SKM-1 treated with dmso at 0.1 percent for 144 hours (cell line): ENCODE measurements around the gene TAOK1.

Experiments used
- DNase-seq: peaks from one replicate; lab custom pipeline; 2025; ENCODE audit not compliant: unreplicated experiment; lab: John Stamatoyannopoulos, UW

The TAOK1 gene

GRCh38 chr17:29378500-29378899 is 11.7 kb upstream of the TAOK1 start:
- peak; percentile 37 for DNase-seq

DNA sequence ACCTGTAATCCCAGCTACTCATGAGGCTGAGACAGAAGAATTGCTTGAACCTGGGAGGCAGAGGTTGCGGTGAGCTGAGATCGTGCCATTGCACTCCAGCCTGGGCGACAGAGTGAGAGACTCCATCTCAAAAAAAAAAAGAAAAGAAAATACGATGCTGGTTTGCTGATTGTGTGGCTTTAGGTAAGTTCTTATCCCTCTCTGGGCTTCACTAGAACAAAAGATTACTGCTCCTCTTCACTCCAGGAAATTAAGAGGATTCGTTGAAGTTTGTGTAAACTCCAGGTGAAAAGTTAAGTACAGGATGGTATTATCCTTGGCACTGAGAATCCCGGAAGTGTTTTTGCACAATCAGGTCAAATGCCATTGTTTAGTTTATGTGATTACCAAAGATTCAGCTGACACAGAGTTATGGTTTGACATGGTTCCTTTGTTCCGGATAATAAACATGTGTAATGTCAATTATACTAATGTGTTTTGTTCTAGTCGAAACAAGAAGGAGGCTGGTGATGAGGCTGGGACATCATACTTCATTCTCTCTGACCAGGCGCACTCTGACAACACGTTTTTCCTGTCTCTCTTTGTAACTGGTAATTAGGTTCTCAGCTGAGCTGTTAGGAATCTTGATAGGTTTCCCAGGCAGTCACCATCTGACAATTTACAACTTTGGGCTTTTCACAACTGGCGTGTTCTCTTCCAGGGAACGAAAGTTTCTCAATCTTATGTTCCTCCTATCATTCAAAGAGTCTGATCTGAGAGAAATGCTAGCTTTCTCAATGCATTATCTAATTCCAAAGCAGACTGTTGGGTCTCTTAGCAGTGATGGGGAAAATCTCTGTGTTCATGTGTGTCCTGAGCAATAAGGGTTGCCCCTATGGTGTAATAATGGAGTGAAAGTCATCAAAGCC is 10.8 kb upstream of the TAOK1 start:
- no peak for DNase-seq

DNA sequence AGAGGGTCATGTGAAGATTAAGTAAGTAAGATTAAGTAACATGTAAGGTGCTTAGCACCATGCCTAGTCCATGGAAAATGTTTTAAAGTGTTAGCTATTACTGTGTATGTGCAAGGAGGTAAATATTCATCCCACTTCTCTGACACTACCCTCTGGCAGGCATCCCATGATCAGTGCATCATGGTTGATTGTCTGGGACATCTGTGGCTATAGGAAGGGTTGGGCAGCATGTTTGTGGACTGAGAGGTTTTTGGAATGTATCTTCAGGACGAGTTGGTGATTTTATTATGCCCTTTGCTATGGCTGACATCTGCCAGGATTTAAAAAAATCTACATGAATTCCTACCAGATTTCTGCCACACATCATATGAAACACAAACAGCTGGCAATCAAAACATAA is 6.5 kb upstream of the TAOK1 start:
- no peak for DNase-seq

- no peak for DNase-seq
These were observed 5.3 kb upstream of the TAOK1 start for GRCh38 chr17:29384901-29385300.

DNA sequence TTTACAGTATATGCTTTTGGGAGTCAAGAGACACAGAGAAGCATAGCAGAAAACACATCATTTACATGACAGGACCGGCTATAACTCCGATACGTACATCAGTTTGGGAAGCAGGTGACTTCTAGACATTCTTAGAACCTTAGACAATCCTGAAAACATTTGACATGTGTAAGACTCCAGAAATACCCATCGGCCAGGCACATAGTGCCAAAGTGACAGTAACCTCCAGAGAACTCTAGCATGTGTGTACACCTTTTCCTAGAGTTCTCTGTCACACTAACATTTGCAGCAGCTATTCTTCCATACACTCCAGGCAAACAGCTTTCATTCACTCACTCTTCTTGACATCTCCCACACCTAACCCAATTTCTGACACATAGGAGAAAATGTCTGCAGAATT is 3.4 kb upstream of the TAOK1 start:
- DNase-seq = no peak

- no peak for DNase-seq
These were observed 1.2 kb upstream of the TAOK1 start for GRCh38 chr17:29388937-29389336.

GRCh38 chr17:29390851-29391631 is 878 bp downstream of the TAOK1 start:
- peak; percentile 75 for DNase-seq

DNA sequence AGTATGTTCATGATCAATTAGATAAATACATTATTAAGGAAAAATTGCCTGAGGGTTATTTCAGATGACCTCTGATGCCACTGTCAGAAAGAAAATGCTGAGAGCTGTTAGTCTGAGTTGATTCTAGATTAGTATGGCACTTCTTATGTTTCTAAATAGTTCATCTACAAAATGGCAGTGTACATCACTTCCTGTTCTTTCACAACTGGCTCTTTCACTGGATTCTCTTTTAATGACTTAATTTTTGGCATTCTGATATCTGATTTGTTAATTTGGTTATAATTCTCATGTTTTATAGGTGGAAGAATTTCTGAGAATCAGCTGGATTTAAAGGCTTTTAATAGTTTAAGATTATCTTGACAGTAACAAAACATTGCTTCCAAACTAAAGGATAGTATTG is 3.3 kb downstream of the TAOK1 start:
- DNase-seq = no peak

GRCh38 chr17:29394761-29395160 is 4.6 kb downstream of the TAOK1 start:
- no peak for DNase-seq

DNA sequence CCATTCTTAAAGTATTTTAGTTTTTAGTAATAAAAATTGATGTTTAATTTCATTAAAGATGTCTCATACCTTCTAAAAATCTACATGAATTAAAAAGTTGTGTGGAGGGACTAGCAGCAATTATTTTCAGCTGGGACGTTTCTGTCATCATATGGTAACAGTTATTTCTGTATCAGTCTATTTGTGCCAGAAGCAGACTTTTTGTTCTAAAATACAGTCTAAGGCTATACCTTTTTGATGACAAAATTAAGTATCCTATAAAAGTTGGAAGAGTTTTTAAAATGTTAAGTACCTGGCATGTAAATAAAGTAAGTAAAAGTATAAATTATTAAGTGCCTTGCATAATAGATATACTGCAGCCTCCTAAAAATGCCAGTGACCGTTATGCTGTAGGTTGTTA is 5.9 kb downstream of the TAOK1 start:
- DNase-seq = no peak

DNA sequence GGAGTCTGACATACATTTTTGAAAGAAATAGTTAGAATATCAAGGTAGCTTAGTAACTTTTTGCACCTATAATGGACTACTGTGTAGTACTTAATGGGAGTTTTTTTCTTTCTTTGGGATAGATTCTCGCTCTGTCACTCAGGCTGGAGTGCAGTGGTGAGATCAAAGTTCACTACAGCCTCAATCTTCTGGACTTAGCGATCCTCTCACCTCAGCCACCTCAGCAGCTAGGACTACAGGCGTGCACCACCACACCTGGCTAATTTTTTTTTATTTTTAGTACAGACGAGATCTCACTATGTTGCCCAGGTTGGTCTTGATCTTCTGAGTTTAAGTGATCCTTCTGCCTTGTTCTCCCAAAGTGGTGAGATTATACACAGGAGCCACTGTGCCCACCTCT is 9.5 kb downstream of the TAOK1 start:
- no peak for DNase-seq

GRCh38 chr17:29400818-29401217 is 10.7 kb downstream of the TAOK1 start:
- DNase-seq = no peak

GRCh38 chr17:29401258-29401657 is 11.1 kb downstream of the TAOK1 start:
- no peak for DNase-seq

GRCh38 chr17:29407856-29408255 is 17.7 kb downstream of the TAOK1 start:
- no peak for DNase-seq

DNA sequence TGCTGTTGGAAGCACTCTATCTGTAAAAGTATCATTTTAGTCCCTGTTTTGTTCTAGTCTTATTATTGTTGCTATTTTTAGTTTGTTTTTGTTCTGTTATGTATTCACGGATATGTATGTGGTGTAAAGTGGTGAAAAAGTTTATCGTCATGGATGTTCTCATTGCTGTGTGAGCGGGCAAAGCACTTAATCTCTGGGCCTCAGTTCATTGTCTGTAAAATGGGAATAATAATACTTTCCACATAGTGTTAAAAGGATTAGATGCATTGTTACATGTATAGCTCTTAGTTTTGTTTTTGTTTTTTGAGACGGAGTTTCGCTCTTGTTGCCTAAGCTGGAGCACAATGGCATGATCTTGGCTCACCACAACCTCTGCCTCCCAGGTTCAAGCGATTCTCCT is 19.8 kb downstream of the TAOK1 start:
- no peak for DNase-seq

DNA sequence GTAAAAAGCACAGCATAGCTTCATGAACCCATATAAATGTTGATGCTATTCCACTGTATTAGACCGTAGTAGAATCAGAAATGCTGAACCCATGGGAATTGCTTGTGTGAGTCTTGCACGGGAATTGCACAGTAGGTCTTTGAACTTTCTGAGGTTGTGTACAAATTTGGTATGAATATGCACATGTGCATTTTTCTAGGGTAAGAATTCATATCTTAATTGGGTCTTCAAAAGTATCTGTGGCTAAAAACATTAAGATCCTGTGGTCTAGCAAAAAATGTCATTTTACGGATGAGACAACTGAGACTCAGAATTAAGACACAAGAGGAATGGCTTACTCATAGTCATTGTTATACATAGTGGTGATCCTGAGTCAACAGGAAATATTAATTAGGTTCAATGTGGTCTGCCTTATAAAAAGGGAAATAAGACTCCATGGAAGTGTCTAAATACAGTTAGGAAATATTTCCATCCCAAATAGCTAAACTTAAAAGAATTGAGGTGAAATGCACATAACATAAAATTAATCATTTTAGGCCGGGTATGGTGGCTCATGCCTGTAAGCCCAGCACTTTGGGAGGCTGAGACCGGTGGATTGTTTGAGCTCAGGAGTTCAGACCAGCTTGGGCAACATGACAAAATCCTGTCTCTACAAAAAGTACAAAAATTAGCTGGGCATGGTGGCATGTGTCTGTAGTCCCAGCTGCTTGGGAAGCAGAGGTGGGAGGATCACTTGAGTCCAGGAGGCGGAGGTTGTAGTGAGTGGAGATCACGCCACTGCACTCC is 22.8 kb downstream of the TAOK1 start:
- DNase-seq = peak; percentile 6

- DNase-seq = no peak
These were observed 30.0 kb downstream of the TAOK1 start for GRCh38 chr17:29420128-29420527.

DNA sequence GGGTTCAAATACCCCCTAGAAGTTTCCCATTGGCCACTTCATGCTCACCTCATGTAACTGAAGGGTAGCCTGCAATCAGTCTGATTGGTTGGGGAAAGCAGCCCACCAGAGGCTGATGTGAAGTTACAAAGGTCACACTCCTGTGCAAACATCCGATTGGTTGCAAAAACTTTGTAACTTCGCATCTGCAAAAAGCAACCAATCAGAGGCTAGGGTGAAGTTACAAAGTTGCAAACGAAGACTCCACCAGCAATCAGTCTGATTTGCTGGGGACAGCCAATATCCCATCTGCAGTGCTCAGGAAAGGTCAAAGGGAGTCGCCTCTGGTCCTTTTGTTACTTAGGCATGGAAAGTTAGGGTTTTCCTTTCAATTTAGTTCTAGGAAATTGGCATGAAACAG is 40.1 kb downstream of the TAOK1 start:
- no peak for DNase-seq

DNA sequence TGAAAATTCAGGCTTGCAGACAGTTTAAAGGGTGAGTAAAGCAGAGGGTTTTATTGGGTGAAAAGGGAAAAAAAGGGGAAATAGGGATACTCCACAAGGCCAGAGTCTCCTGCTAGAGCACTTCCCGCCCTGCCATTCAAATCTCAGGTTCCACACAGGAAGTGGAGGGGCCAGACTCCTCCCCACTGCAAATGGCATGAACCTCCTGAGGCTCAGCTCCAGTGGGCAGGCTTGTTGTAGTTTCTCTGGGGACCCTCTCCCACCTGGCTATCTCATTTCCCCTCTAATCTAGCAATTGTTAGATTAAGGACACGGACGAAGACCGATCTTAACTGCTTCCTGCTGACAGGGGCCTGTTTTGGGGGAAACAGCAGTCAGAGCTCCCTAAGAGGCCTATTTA is 43.4 kb downstream of the TAOK1 start:
- no peak for DNase-seq

DNA sequence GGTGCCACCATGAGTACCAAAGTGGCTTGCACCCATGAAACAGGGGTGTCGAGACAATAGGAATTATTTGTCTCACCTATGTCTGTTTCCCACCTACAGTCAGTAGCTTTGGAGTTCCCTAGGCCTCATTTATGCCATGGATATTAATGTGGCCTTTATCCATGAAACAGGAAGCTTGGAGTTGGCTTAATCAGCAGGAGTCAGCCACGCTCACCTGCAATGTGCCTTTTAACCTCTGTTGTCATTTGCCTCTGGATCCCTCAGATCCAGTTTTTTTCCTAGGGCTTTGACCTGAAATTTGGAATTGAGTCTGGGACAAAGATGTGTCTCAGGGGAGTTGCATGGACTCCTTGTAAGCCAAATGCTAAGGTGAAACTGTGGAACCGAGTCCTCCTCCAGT is 44.4 kb downstream of the TAOK1 start:
- no peak for DNase-seq

DNA sequence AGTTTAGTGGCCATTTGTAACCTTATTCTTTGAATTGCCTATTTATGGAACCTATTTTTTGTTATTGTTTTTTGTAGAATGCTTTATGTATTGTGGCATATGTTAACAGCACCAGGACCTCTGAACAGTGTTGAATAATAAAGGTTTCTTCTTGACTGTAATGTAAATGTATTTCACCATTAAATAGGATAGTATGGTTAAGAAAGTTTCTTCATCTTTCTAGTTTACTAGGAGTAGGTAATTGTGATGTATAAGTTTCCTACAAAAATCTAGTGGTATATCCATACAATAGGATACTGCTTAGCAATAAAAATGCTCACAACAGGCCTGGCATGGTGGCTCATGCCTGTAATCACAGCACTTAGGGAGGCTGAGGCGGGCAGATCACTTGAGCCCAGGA is 52.3 kb downstream of the TAOK1 start:
- DNase-seq = no peak
